Vagina (tissue), 2 donors: ENCODE data around the gene CDH4.

Source experiments
- CTCF ChIP-seq, 3 experiments: fragments of 450-650 bp in 2 of 3; fragments of 200-600 bp in 1 of 3; sonication (generic) in 1 of 3; IDR thresholded peaks; one replicate each; pipeline ENCODE4 v1.5.1; 2017 to 2019; ENCODE audit warnings: antibody characterized with exemption in 3 of 3, mild to moderate bottlenecking in 2 of 3, moderate library complexity in 2 of 3
- POLR2A ChIP-seq, 2 donors: fragments of 450-650 bp; IDR thresholded peaks; one replicate each; pipeline ENCODE4 v1.6.1; 2017; ENCODE audit warnings: antibody characterized with exemption in 2 of 2, mild to moderate bottlenecking in 2 of 2, moderate library complexity in 2 of 2

GRCh38 chr20:61888101-61888865 lies 636.2 kb downstream of the CDH4 start:
- TF ChIP-seq CTCF (IDR thresholded peaks at IDR 0.05) (no peak), POLR2A (IDR thresholded peaks at IDR 0.05) (no peak)
